ENCODE measurements around the gene SYNJ2. TPM values are rescaled to one million over a fixed set of nuclear protein-coding genes. Genes with fewer than 3 reads are reported as not detected.

SYNJ2 gene
- total RNA-seq, 2 experiments from 2014 or later = 28.6 to 30.1 TPM

- ATAC-seq (no peak), DNase-seq (no peak)
- H3K27me3 Mint-ChIP-seq = no peaks in the 10 kb centered on the region
- ChIA-PET CTCF (interaction anchor here (0.6 to 1.1 kb wide), 4 partner anchors 11 to 81 kb away, joined by 3 to 4 read pairs (median 3); no protein-coding TSS in a partner anchor), POLR2A (interaction anchor here (0.6 kb wide), 1 partner anchor 11 kb away, joined by 4 read pairs; no protein-coding TSS in a partner anchor)
- H3K4me1 Mint-ChIP-seq = peaks cover 52% of the 10 kb centered on the region
- intact Hi-C loops (cut with DNase I, micrococcal nuclease) = no loop called here
- no peak overlapping the region for H3K27ac Mint-ChIP-seq
- H3K36me3 Mint-ChIP-seq (ENCODE audit: low read depth) = peaks cover 14% of the 10 kb centered on the region
- H3K4me3 Mint-ChIP-seq = no peak overlapping the region
- H3K9me3 Mint-ChIP-seq (ENCODE audit: low read depth) = no peaks in the 10 kb centered on the region
These were observed 19.1 kb downstream of the SYNJ2 start for GRCh38 chr6:158000530-158001307.

- no peaks in the 10 kb centered on the region for H3K27me3 Mint-ChIP-seq
- H3K4me1 Mint-ChIP-seq = peaks cover 55% of the 10 kb centered on the region
- intact Hi-C loops (cut with DNase I, micrococcal nuclease) = no loop called here
- DNase-seq (no peak), ATAC-seq (peak; percentile 42)
- H3K4me3 Mint-ChIP-seq = no peak overlapping the region
- no peaks in the 10 kb centered on the region for H3K9me3 Mint-ChIP-seq (ENCODE audit: low read depth)
- ChIA-PET POLR2A (no interaction called here), CTCF (interaction anchor here (1.0 to 2.1 kb wide), 3 partner anchors 8 to 74 kb away, joined by 3 to 13 read pairs (median 4); no protein-coding TSS in a partner anchor)
- peak overlapping the region; percentile 17 for H3K27ac Mint-ChIP-seq
- peaks cover 20% of the 10 kb centered on the region for H3K36me3 Mint-ChIP-seq (ENCODE audit: low read depth)
These were observed 20.7 kb downstream of the SYNJ2 start for GRCh38 chr6:158002249-158002950.

- H3K4me1 Mint-ChIP-seq = peaks cover 58% of the 10 kb centered on the region
These were observed 21.5 kb downstream of the SYNJ2 start for GRCh38 chr6:158002951-158003853.

GRCh38 chr6:158003910-158004700 is 22.4 kb downstream of the SYNJ2 start:
- Mint-ChIP-seq H3K4me1 (peaks cover 64% of the 10 kb centered on the region), H3K4me3 (no peak overlapping the region), H3K27ac (no peak overlapping the region), H3K9me3 (ENCODE audit: low read depth) (no peaks in the 10 kb centered on the region), H3K36me3 (ENCODE audit: low read depth) (peaks cover 24% of the 10 kb centered on the region), H3K27me3 (no peaks in the 10 kb centered on the region)
- ChIA-PET POLR2A (interaction anchor here (0.5 kb wide), 1 partner anchor 13 kb away, joined by 7 read pairs; no protein-coding TSS in a partner anchor), CTCF (interaction anchor here (0.8 to 2.1 kb wide), 3 partner anchors 14 to 72 kb away, joined by 3 to 13 read pairs (median 5); no protein-coding TSS in a partner anchor)
- ATAC-seq = no peak
- no peak for DNase-seq
- intact Hi-C loops (cut with DNase I, micrococcal nuclease) = no loop called here

More at GRCh38 chr6:158002951-158003853, 21.5 kb downstream of the SYNJ2 start:
- Mint-ChIP-seq H3K36me3 (ENCODE audit: low read depth) (peaks cover 21% of the 10 kb centered on the region), H3K27ac (peak overlapping the region; percentile 17), H3K4me3 (no peak overlapping the region), H3K9me3 (ENCODE audit: low read depth) (no peaks in the 10 kb centered on the region), H3K27me3 (no peaks in the 10 kb centered on the region)
- DNase-seq (peak; percentile 74), ATAC-seq (peak; percentile 83)
- ChIA-PET CTCF (interaction anchor here (0.6 to 2.1 kb wide), 5 partner anchors 9 to 717 kb away, joined by 3 to 13 read pairs (median 4); no protein-coding TSS in a partner anchor), POLR2A (interaction anchor here (0.7 kb wide), 1 partner anchor 23 kb away, joined by 3 read pairs; no protein-coding TSS in a partner anchor)
- intact Hi-C loops (cut with DNase I, micrococcal nuclease) = no loop called here

GRCh38 chr6:158004701-158005095 is 23.0 kb downstream of the SYNJ2 start:
- Mint-ChIP-seq H3K4me1 (peaks cover 67% of the 10 kb centered on the region), H3K27me3 (no peaks in the 10 kb centered on the region), H3K4me3 (no peak overlapping the region), H3K9me3 (ENCODE audit: low read depth) (no peaks in the 10 kb centered on the region), H3K27ac (no peak overlapping the region), H3K36me3 (ENCODE audit: low read depth) (peaks cover 26% of the 10 kb centered on the region)
- intact Hi-C loops (cut with DNase I, micrococcal nuclease) = no loop called here
- ChIA-PET POLR2A (no interaction called here), CTCF (no interaction called here)
- DNase-seq = no peak
- ATAC-seq = no peak

GRCh38 chr6:158005626-158006180 is 24.0 kb downstream of the SYNJ2 start:
- Mint-ChIP-seq H3K36me3 (ENCODE audit: low read depth) (peaks cover 28% of the 10 kb centered on the region), H3K27ac (no peak overlapping the region), H3K4me3 (no peak overlapping the region), H3K4me1 (peaks cover 76% of the 10 kb centered on the region), H3K27me3 (no peaks in the 10 kb centered on the region), H3K9me3 (ENCODE audit: low read depth) (no peaks in the 10 kb centered on the region)
- intact Hi-C loops (cut with DNase I, micrococcal nuclease) = no loop called here
- ATAC-seq (no peak), DNase-seq (no peak)
- CTCF ChIA-PET = interaction anchor here (1.0 to 1.4 kb wide), 2 partner anchors 23 to 26 kb away, joined by 3 to 6 read pairs; no protein-coding TSS in a partner anchor
- POLR2A ChIA-PET = interaction anchor here (0.6 kb wide), 1 partner anchor 357 kb away, joined by 4 read pairs; no protein-coding TSS in a partner anchor

- ChIA-PET POLR2A (no interaction called here), CTCF (interaction anchor here (1.0 to 1.4 kb wide), 2 partner anchors 23 to 25 kb away, joined by 3 to 6 read pairs; no protein-coding TSS in a partner anchor)
- ATAC-seq (no peak), DNase-seq (no peak)
- Mint-ChIP-seq H3K36me3 (ENCODE audit: low read depth) (peaks cover 28% of the 10 kb centered on the region), H3K27ac (no peak overlapping the region), H3K9me3 (ENCODE audit: low read depth) (no peaks in the 10 kb centered on the region), H3K4me1 (peaks cover 82% of the 10 kb centered on the region), H3K27me3 (no peaks in the 10 kb centered on the region), H3K4me3 (no peak overlapping the region)
- intact Hi-C loops (cut with DNase I, micrococcal nuclease) = no loop called here
These were observed 24.7 kb downstream of the SYNJ2 start for GRCh38 chr6:158006331-158006730.

GRCh38 chr6:158006821-158007570 is 25.3 kb downstream of the SYNJ2 start:
- intact Hi-C loops (cut with DNase I, micrococcal nuclease) = no loop called here
- ATAC-seq (no peak), DNase-seq (no peak)
- no peak overlapping the region for H3K4me3 Mint-ChIP-seq
- H3K27me3 Mint-ChIP-seq = no peaks in the 10 kb centered on the region
- peaks cover 85% of the 10 kb centered on the region for H3K4me1 Mint-ChIP-seq
- H3K36me3 Mint-ChIP-seq (ENCODE audit: low read depth) = peaks cover 27% of the 10 kb centered on the region
- CTCF ChIA-PET = interaction anchor here (1.0 to 1.4 kb wide), 2 partner anchors 24 kb away, joined by 3 to 6 read pairs; no protein-coding TSS in a partner anchor
- no peaks in the 10 kb centered on the region for H3K9me3 Mint-ChIP-seq (ENCODE audit: low read depth)
- POLR2A ChIA-PET = no interaction called here
- no peak overlapping the region for H3K27ac Mint-ChIP-seq

GRCh38 chr6:158008864-158009113 is 27.1 kb downstream of the SYNJ2 start:
- peak; percentile 27 for DNase-seq
- Mint-ChIP-seq H3K4me3 (peak overlapping the region; percentile 54), H3K36me3 (ENCODE audit: low read depth) (peaks cover 28% of the 10 kb centered on the region), H3K27me3 (no peaks in the 10 kb centered on the region), H3K4me1 (peaks cover 77% of the 10 kb centered on the region), H3K9me3 (ENCODE audit: low read depth) (no peaks in the 10 kb centered on the region), H3K27ac (peak overlapping the region; percentile 55)
- POLR2A ChIA-PET = interaction anchor here (0.6 to 1.3 kb wide), 2 partner anchors 17 to 122 kb away, joined by 3 to 4 read pairs; no protein-coding TSS in a partner anchor
- intact Hi-C loops (cut with DNase I, micrococcal nuclease) = no loop called here
- CTCF ChIA-PET = interaction anchor here (0.7 to 1.3 kb wide), 4 partner anchors 9 to 18 kb away, joined by 3 to 4 read pairs (median 3); no protein-coding TSS in a partner anchor
- ATAC-seq = peak; percentile 25
